Uterus (tissue), 4 donors: ENCODE data around the gene ERBIN. TPM values are rescaled to one million over a fixed set of nuclear protein-coding genes. Genes with fewer than 3 reads are reported as not detected.

Experiments
- DNase-seq, 2 donors: peaks; one replicate each; pipeline ENCODE4 v3.0.0-alpha.2; 2019 to 2020
- H3K27ac ChIP-seq, 2 donors: fragments of 200-600 bp; sonication (generic); 1 replicate in 1 of 2; 2 replicates in 1 of 2; pipeline ENCODE4 v1.5.1; 2016 to 2018
- H3K27me3 ChIP-seq, 2 donors: fragments of 200-600 bp; sonication (generic); one replicate each; pipeline ENCODE4 v1.5.1; 2018 to 2019; ENCODE audit warnings: control low read depth in 1 of 2
- H3K36me3 ChIP-seq, 2 donors: fragments of 200-600 bp; sonication (generic); one replicate each; pipeline ENCODE4 v1.5.1; 2019; ENCODE audit warnings: control low read depth in 1 of 2
- H3K4me1 ChIP-seq, 2 donors: fragments of 200-600 bp; sonication (generic); one replicate each; pipeline ENCODE4 v1.5.1; 2018 to 2019; ENCODE audit warnings: control low read depth in 1 of 2
- H3K4me3 ChIP-seq, 2 donors: fragments of 200-600 bp; sonication (generic); 1 replicate in 1 of 2; 2 replicates in 1 of 2; pipeline ENCODE4 v1.5.1; 2018 to 2019; ENCODE audit warnings: mild to moderate bottlenecking in 1 of 2
- H3K9me3 ChIP-seq, 2 donors: fragments of 200-600 bp; sonication (generic); one replicate each; pipeline ENCODE4 v1.5.1; 2019; ENCODE audit warnings: control low read depth in 1 of 2
- CTCF ChIP-seq, 4 experiments: fragments of 200-600 bp in 2 of 4; fragments of 450-650 bp in 2 of 4; sonication (generic) in 2 of 4; IDR thresholded peaks; one replicate each; pipeline ENCODE4 v1.5.1; 2016 to 2019; ENCODE audit warnings: antibody characterized with exemption in 4 of 4, mild to moderate bottlenecking in 2 of 4, moderate library complexity in 1 of 4
- POLR2A ChIP-seq, 2 donors: fragments of 450-650 bp; IDR thresholded peaks; one replicate each; pipeline ENCODE4 v1.6.1; 2016; ENCODE audit warnings: antibody characterized with exemption in 2 of 2, mild to moderate bottlenecking in 1 of 2, moderate library complexity in 1 of 2
- intact Hi-C: fragments of 100-400 bp; cut with DNase I; formaldehyde crosslinking; loops from one replicate; pipeline ENCODE4 v1.15.1; 2023; ENCODE audit warnings: low total_unique reads
- total RNA-seq, 4 donors: library from RNA; depleted of rRNA in 3 of 4; stranded (reverse); fragments of >200 nt in 3 of 4; gene quantifications; one replicate each; pipeline versions ENCODE4 v1.1.0 to v1.2.4, GENCODE V29; 2014 to 2023
- donor health status: DM: yes; HTN: yes; CAD: no.

ERBIN gene
- total RNA-seq, 4 donors from 2014 or later: 26.1 to 159 (median 81.8) TPM

DNA sequence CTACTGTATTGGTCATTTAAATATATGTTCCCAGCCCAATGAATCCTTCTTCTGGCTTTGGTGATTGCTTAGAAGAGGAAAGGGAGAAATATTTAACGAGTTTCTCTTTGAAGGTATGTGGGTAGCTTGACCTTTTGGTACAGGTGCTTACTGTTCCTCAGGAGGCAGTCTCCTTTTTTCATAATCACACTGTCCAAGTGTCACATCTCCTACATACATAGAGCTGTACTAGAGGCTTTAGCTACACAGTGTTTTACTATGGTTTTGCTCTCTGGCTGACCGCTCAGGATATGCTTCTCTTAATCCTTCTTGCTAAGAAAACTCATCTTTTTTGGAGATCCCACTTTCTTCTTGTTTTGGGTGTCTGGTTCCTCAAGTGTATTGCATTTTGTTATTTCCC lies 6.9 kb downstream of the ERBIN start:
- Histone ChIP-seq H3K4me1 (peaks cover 0 to 14% of the 10 kb centered on the region in 2 donors), H3K9me3 (no peaks in the 10 kb centered on the region), H3K4me3 (no peak overlapping the region), H3K36me3 (no peaks in the 10 kb centered on the region), H3K27me3 (no peaks in the 10 kb centered on the region), H3K27ac (no peak overlapping the region)
- intact Hi-C loops: no loop called here
- TF ChIP-seq CTCF (IDR thresholded peaks at IDR 0.05) (no peak), POLR2A (IDR thresholded peaks at IDR 0.05) (no peak)
- DNase-seq: no peak

GRCh38 chr5:65938256-65938655 lies 11.9 kb downstream of the ERBIN start:
- Histone ChIP-seq H3K27ac (no peak overlapping the region), H3K36me3 (no peaks in the 10 kb centered on the region), H3K27me3 (no peaks in the 10 kb centered on the region), H3K4me1 (peaks cover 0 to 5% of the 10 kb centered on the region in 2 donors), H3K9me3 (no peaks in the 10 kb centered on the region), H3K4me3 (no peak overlapping the region)
- no peak for DNase-seq
- TF ChIP-seq POLR2A (IDR thresholded peaks at IDR 0.05) (no peak), CTCF (IDR thresholded peaks at IDR 0.05) (no peak)
- intact Hi-C loops: no loop called here

DNA sequence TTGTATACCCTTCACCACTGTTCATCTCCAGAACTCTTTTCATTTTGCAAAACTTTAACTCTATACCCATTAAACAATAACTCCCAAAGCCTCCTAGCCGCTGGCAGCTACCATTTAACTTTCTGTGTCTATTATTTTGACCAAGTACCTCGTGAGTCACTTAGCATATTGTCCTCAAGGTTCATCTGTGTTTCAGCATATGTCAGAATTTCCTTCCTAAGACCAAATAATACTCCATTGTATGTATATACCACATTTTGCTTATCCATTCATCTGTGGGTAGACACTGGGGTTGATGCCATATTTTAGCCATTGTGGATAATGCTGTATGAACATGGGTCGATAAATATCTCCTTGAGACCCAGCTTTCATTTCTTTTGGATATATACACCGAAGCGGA lies 17.4 kb downstream of the ERBIN start:
- Histone ChIP-seq H3K4me1 (no peaks in the 10 kb centered on the region), H3K4me3 (no peak overlapping the region), H3K36me3 (no peaks in the 10 kb centered on the region), H3K27me3 (no peaks in the 10 kb centered on the region), H3K9me3 (no peaks in the 10 kb centered on the region), H3K27ac (no peak overlapping the region)
- no peak for TF ChIP-seq CTCF (IDR thresholded peaks at IDR 0.05)
- TF ChIP-seq POLR2A (IDR thresholded peaks at IDR 0.05): no peak
- DNase-seq: no peak
- intact Hi-C loops: no loop called here

GRCh38 chr5:65946198-65946745 lies 19.9 kb downstream of the ERBIN start:
- no peak for DNase-seq
- H3K27ac ChIP-seq: no peak overlapping the region
- no peaks in the 10 kb centered on the region for H3K36me3 ChIP-seq
- H3K27me3 ChIP-seq: no peaks in the 10 kb centered on the region
- no peaks in the 10 kb centered on the region for H3K4me1 ChIP-seq
- H3K9me3 ChIP-seq: no peaks in the 10 kb centered on the region
- no peak overlapping the region for H3K4me3 ChIP-seq
- TF ChIP-seq POLR2A (IDR thresholded peaks at IDR 0.05) (no peak), CTCF (IDR thresholded peaks at IDR 0.05) (no peak)
- intact Hi-C loops: no loop called here

- Histone ChIP-seq H3K9me3 (no peaks in the 10 kb centered on the region), H3K27ac (no peak overlapping the region), H3K36me3 (no peaks in the 10 kb centered on the region), H3K4me3 (no peak overlapping the region), H3K4me1 (no peaks in the 10 kb centered on the region), H3K27me3 (no peaks in the 10 kb centered on the region)
- DNase-seq: no peak
- TF ChIP-seq CTCF (IDR thresholded peaks at IDR 0.05) (no peak), POLR2A (IDR thresholded peaks at IDR 0.05) (no peak)
- intact Hi-C loops: no loop called here
These were observed 21.9 kb downstream of the ERBIN start for GRCh38 chr5:65948115-65948747.
